Mesenchymal stem cell (in vitro differentiated cells and primary cell): ENCODE measurements around the gene SMIM44.

Source experiments
- DNase-seq: peaks from one replicate; pipeline ENCODE4 v3.0.0-alpha.2; 2013
- H2AFZ ChIP-seq: one replicate; pipeline ENCODE4 v1.6.1; 2013; ENCODE audit warnings: low read depth, mild to moderate bottlenecking, control low read depth, inconsistent platforms, low read length, moderate library complexity
- H2AK5ac ChIP-seq: 2 replicates; pipeline ENCODE4 v1.6.1; 2013; ENCODE audit warnings: low read length, moderate library complexity, mild to moderate bottlenecking, inconsistent platforms; ENCODE audit not compliant: severe bottlenecking
- H2BK120ac ChIP-seq: one replicate; pipeline ENCODE4 v1.6.1; 2013; ENCODE audit warnings: low read depth, mild to moderate bottlenecking, inconsistent platforms, low read length, moderate library complexity
- H2BK12ac ChIP-seq, 2 experiments: one replicate each; pipeline ENCODE4 v1.6.1; 2013; ENCODE audit warnings: inconsistent platforms in 2 of 2, low read length in 2 of 2, mild to moderate bottlenecking in 2 of 2, moderate library complexity in 2 of 2, control low read depth in 1 of 2
- H2BK15ac ChIP-seq: one replicate; pipeline ENCODE4 v1.6.1; 2013; ENCODE audit warnings: mild to moderate bottlenecking, low read depth, inconsistent platforms; ENCODE audit not compliant: poor library complexity, severe bottlenecking
- H2BK5ac ChIP-seq: 2 replicates; pipeline ENCODE4 v1.6.1; 2013; ENCODE audit warnings: low read depth, mild to moderate bottlenecking, low read length, control low read depth, inconsistent platforms; ENCODE audit not compliant: poor library complexity, severe bottlenecking
- H3K14ac ChIP-seq, 2 experiments: one replicate each; pipeline ENCODE4 v1.6.1; 2013; ENCODE audit warnings: inconsistent platforms in 2 of 2, low read length in 2 of 2, control low read depth in 1 of 2, mild to moderate bottlenecking in 1 of 2, moderate library complexity in 1 of 2
- H3K18ac ChIP-seq, 2 experiments: one replicate each; pipeline ENCODE4 v1.6.1; 2013; ENCODE audit warnings: inconsistent platforms in 2 of 2, low read length in 2 of 2, control low read depth in 1 of 2, low read depth in 1 of 2, mild to moderate bottlenecking in 1 of 2
- H3K23ac ChIP-seq, 2 experiments: one replicate each; pipeline ENCODE4 v1.6.1; 2013; ENCODE audit warnings: inconsistent platforms in 2 of 2, low read length in 2 of 2, mild to moderate bottlenecking in 2 of 2, moderate library complexity in 2 of 2, control low read depth in 1 of 2
- H3K27ac ChIP-seq: 2 replicates; pipeline ENCODE4 v1.5.1; 2013; ENCODE audit warnings: mild to moderate bottlenecking, moderate library complexity, low read length, control low read depth, inconsistent platforms; ENCODE audit not compliant: poor library complexity, severe bottlenecking
- H3K27me3 ChIP-seq, 2 experiments: 2 replicates each; pipeline versions ENCODE4 v1.6.1 to v1.7.0; 2013; ENCODE audit warnings: low read length in 2 of 2, mild to moderate bottlenecking in 2 of 2, moderate library complexity in 2 of 2, control low read depth in 1 of 2, inconsistent platforms in 1 of 2; ENCODE audit not compliant: control insufficient read depth in 1 of 2, insufficient read depth in 1 of 2
- H3K36me3 ChIP-seq, 2 experiments: 2 replicates each; pipeline versions ENCODE4 v1.6.1 to v1.7.0; 2013; ENCODE audit warnings: low read length in 2 of 2, control low read depth in 1 of 2, inconsistent platforms in 1 of 2, low read depth in 1 of 2, mild to moderate bottlenecking in 1 of 2; ENCODE audit not compliant: insufficient read depth in 2 of 2, control insufficient read depth in 1 of 2
- H3K4ac ChIP-seq, 2 experiments: one replicate each; pipeline ENCODE4 v1.6.1; 2013; ENCODE audit warnings: inconsistent platforms in 2 of 2, low read length in 2 of 2, mild to moderate bottlenecking in 2 of 2, moderate library complexity in 2 of 2, control low read depth in 1 of 2, low read depth in 1 of 2
- H3K4me1 ChIP-seq: 2 replicates; pipeline ENCODE4 v1.6.1; 2013; ENCODE audit warnings: low read depth, low read length, control low read depth; ENCODE audit not compliant: control insufficient read depth, insufficient read depth
- H3K4me2 ChIP-seq: 2 replicates; pipeline ENCODE4 v1.6.1; 2013; ENCODE audit warnings: low read length, mild to moderate bottlenecking, inconsistent platforms; ENCODE audit not compliant: poor library complexity, severe bottlenecking
- H3K4me3 ChIP-seq, 2 experiments: 2 replicates each; pipeline versions ENCODE4 v1.5.1 to v1.7.0; 2013; ENCODE audit warnings: low read length in 2 of 2, mild to moderate bottlenecking in 2 of 2, control low read depth in 1 of 2, low read depth in 1 of 2; ENCODE audit not compliant: insufficient read depth in 1 of 2
- H3K79me1 ChIP-seq: replicated peaks from 2 replicates; pipeline ENCODE4 v1.6.1; 2013; ENCODE audit warnings: mild to moderate bottlenecking, control low read depth, low read length, inconsistent platforms; ENCODE audit not compliant: poor library complexity, severe bottlenecking
- H3K9ac ChIP-seq: 2 replicates; pipeline ENCODE4 v1.7.0; 2013; ENCODE audit warnings: mild to moderate bottlenecking, low read length, moderate library complexity
- H3K9me3 ChIP-seq: 2 replicates; pipeline ENCODE4 v1.7.0; 2013; ENCODE audit warnings: mild to moderate bottlenecking, low read length; ENCODE audit not compliant: control insufficient read depth
- H4K8ac ChIP-seq: one replicate; pipeline ENCODE4 v1.6.1; 2013; ENCODE audit warnings: inconsistent platforms, mild to moderate bottlenecking, low read length, moderate library complexity
- H4K91ac ChIP-seq: one replicate; pipeline ENCODE4 v1.6.1; 2013; ENCODE audit warnings: mild to moderate bottlenecking, low read length, inconsistent platforms
- WGBS: methylation state at CpG from one replicate; pipeline ENCODE4 v1.1.7; 2013; ENCODE audit warnings: mixed read lengths; 5-methylcytosine and 5-hydroxymethylcytosine counted together

SMIM44 gene

DNA sequence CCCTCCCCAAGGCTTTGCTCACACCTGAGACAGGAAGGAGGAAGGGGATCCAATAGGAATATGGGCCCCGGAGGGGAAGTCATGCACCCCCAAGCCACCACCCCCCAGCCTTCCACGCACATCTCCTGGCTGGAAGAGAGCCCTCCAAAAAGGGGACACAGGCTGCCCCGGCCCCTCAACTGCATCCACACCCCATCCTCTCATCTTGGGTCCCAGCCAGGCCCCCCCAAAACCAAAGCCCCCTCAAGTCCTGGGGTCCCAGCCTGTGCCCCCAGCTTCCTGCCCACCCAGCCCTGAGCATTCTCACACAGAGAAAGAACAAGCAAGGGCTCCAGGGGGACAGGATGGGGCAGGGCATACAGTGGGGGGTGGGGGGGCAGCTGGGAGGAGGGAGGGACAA is 15.0 kb downstream of the SMIM44 start:
- Histone ChIP-seq H4K91ac (no peak overlapping the region), H3K36me3 (peaks cover 10 to 26% of the 10 kb centered on the region in 2 experiments), H3K4me2 (no peak overlapping the region), H2BK5ac (no peak overlapping the region), H3K4me1 (peaks cover 18% of the 10 kb centered on the region), H3K23ac (no peak overlapping the region), H3K14ac (no peak overlapping the region), H2BK15ac (no peak overlapping the region), H2AK5ac (no peak overlapping the region), H3K27me3 (no peaks in the 10 kb centered on the region), H3K9me3 (no peaks in the 10 kb centered on the region), H3K9ac (no peak overlapping the region), H2BK120ac (no peak overlapping the region), H2BK12ac (no peak overlapping the region), H3K18ac (no peak overlapping the region), H3K79me1 (peaks cover 6% of the 10 kb centered on the region), H4K8ac (no peak overlapping the region), H3K27ac (no peak overlapping the region), H3K4ac (no peak overlapping the region), H3K4me3 (no peak overlapping the region), H2AFZ (no peak overlapping the region)
- WGBS, result 100% methylated on average over 2 of the region's 3 CpGs
- DNase-seq, result no peak

GRCh38 chr19:3467437-3468198 is 15.6 kb downstream of the SMIM44 start:
- H3K9me3 ChIP-seq, result no peaks in the 10 kb centered on the region
- H2BK5ac ChIP-seq, result no peak overlapping the region
- H3K27ac ChIP-seq, result no peak overlapping the region
- H4K91ac ChIP-seq, result no peak overlapping the region
- 99% methylated on average over 9 of the region's 10 CpGs for whole genome bisulfite sequencing
- H3K23ac ChIP-seq, result no peak overlapping the region
- no peak overlapping the region for H3K9ac ChIP-seq
- H2AFZ ChIP-seq, result no peak overlapping the region
- H3K27me3 ChIP-seq, result no peaks in the 10 kb centered on the region
- H2AK5ac ChIP-seq, result no peak overlapping the region
- H3K14ac ChIP-seq, result no peak overlapping the region
- H3K18ac ChIP-seq, result no peak overlapping the region
- no peak for DNase-seq
- H2BK12ac ChIP-seq, result no peak overlapping the region
- no peak overlapping the region for H3K4ac ChIP-seq
- H3K4me1 ChIP-seq, result peaks cover 20% of the 10 kb centered on the region
- peaks cover 6% of the 10 kb centered on the region for H3K79me1 ChIP-seq
- H3K4me3 ChIP-seq, result no peak overlapping the region
- no peak overlapping the region for H2BK15ac ChIP-seq
- H3K36me3 ChIP-seq, result peaks cover 12 to 31% of the 10 kb centered on the region in 2 experiments
- H3K4me2 ChIP-seq, result no peak overlapping the region
- no peak overlapping the region for H4K8ac ChIP-seq
- no peak overlapping the region for H2BK120ac ChIP-seq

GRCh38 chr19:3466635-3467034 is 16.6 kb downstream of the SMIM44 start:
- H3K4me2 ChIP-seq, result no peak overlapping the region
- H2BK12ac ChIP-seq, result no peak overlapping the region
- no peak overlapping the region for H3K18ac ChIP-seq
- no peak overlapping the region for H3K4me3 ChIP-seq
- H3K9ac ChIP-seq, result no peak overlapping the region
- H4K91ac ChIP-seq, result no peak overlapping the region
- no peak overlapping the region for H3K4ac ChIP-seq
- peaks cover 6% of the 10 kb centered on the region for H3K79me1 ChIP-seq
- H3K27ac ChIP-seq, result no peak overlapping the region
- H4K8ac ChIP-seq, result no peak overlapping the region
- no peak overlapping the region for H2BK15ac ChIP-seq
- no peak overlapping the region for H2BK120ac ChIP-seq
- H2AK5ac ChIP-seq, result no peak overlapping the region
- no peak overlapping the region for H2BK5ac ChIP-seq
- no peak for DNase-seq
- no peak overlapping the region for H3K14ac ChIP-seq
- H3K23ac ChIP-seq, result no peak overlapping the region
- H2AFZ ChIP-seq, result no peak overlapping the region
- peaks cover 16 to 35% of the 10 kb centered on the region in 2 experiments for H3K36me3 ChIP-seq
- no peaks in the 10 kb centered on the region for H3K9me3 ChIP-seq
- no peaks in the 10 kb centered on the region for H3K27me3 ChIP-seq
- peaks cover 20% of the 10 kb centered on the region for H3K4me1 ChIP-seq
- WGBS, result 91% methylated on average over 9 of the region's 9 CpGs

DNA sequence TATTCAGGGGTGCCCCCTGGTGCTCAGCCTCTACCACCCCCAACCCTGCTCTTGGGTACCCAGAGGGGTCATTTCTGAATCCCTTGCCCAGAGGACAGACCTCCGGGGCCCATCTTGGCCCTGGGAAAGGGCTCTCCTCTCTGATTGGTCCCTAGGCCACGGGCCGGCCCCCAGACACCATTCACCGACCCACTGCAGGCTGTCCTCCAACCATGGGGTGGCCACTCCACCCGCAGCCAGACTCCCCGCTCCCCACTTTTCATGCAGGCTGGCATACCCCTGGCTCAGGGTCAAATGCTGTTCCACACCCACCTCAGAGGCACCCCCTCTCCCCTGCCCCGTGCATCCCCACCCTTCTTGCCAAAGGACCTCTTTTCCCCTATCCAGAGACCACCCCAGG is 17.7 kb downstream of the SMIM44 start:
- peaks cover 8% of the 10 kb centered on the region for H3K79me1 ChIP-seq
- no peak overlapping the region for H3K4ac ChIP-seq
- H3K36me3 ChIP-seq, result peaks cover 23 to 41% of the 10 kb centered on the region in 2 experiments
- H3K14ac ChIP-seq, result no peak overlapping the region
- WGBS, result 55% methylated on average over 7 of the region's 7 CpGs
- H4K8ac ChIP-seq, result peak overlapping the region; percentile 39
- peaks cover 23% of the 10 kb centered on the region for H3K4me1 ChIP-seq
- no peak overlapping the region for H3K23ac ChIP-seq
- H3K9ac ChIP-seq, result no peak overlapping the region
- H3K4me2 ChIP-seq, result no peak overlapping the region
- no peaks in the 10 kb centered on the region for H3K9me3 ChIP-seq
- H2BK15ac ChIP-seq, result no peak overlapping the region
- H2AK5ac ChIP-seq, result peak overlapping the region; percentile 45
- H2AFZ ChIP-seq, result no peak overlapping the region
- peak overlapping the region in 1 of 2 experiments; percentile 29 for H2BK12ac ChIP-seq
- no peaks in the 10 kb centered on the region for H3K27me3 ChIP-seq
- H2BK120ac ChIP-seq, result no peak overlapping the region
- no peak for DNase-seq
- no peak overlapping the region for H3K18ac ChIP-seq
- no peak overlapping the region for H3K27ac ChIP-seq
- H4K91ac ChIP-seq, result peak overlapping the region; percentile 46
- no peak overlapping the region for H3K4me3 ChIP-seq
- no peak overlapping the region for H2BK5ac ChIP-seq
